Breast epithelium (tissue), 4 donors: ENCODE measurements around the gene RBM4. TPM values are rescaled to one million over a fixed set of nuclear protein-coding genes. Genes with fewer than 3 reads are reported as not detected.
A peak's percentile ranks its signal among the peaks of the same experiment; 100 is the strongest.
"Not testable (repeated sequence)": the region's sequence is repeated elsewhere in the genome, so short reads cannot be mapped to it uniquely, and the experiment has no call there.

Source experiments
- DNase-seq, 2 donors: peaks; one replicate each; pipeline ENCODE4 v3.0.0-alpha.2; 2019; ENCODE audit warnings: low spot score in 2 of 2
- H3K27ac ChIP-seq, 2 donors: fragments of 200-600 bp; sonication (generic) in 1 of 2; one replicate each; pipeline ENCODE4 v1.5.1; 2016 to 2019; ENCODE audit warnings: mild to moderate bottlenecking in 1 of 2
- H3K27me3 ChIP-seq, 2 donors: fragments of 200-600 bp; sonication (generic) in 1 of 2; one replicate each; pipeline versions ENCODE4 v1.5.1 to v1.6.0; 2017 to 2019; ENCODE audit warnings: control low read depth in 1 of 2, mild to moderate bottlenecking in 1 of 2
- H3K36me3 ChIP-seq: fragments of 200-600 bp; one replicate; pipeline ENCODE4 v1.5.1; 2019
- H3K4me1 ChIP-seq, 2 donors: fragments of 200-600 bp; sonication (generic); one replicate each; pipeline ENCODE4 v1.5.1; 2016 to 2019; ENCODE audit warnings: control low read depth in 1 of 2
- H3K4me3 ChIP-seq, 3 donors: fragments of 200-600 bp; sonication (generic); 1 replicate in 2 of 3; 2 replicates in 1 of 3; pipeline ENCODE4 v1.5.1; 2016 to 2019; ENCODE audit warnings: mild to moderate bottlenecking in 3 of 3, moderate library complexity in 2 of 3
- H3K9me3 ChIP-seq, 2 donors: fragments of 200-600 bp; sonication (generic) in 1 of 2; one replicate each; pipeline ENCODE4 v1.5.1; 2016 to 2019; ENCODE audit warnings: control low read depth in 1 of 2
- POLR2A ChIP-seq: fragments of 450-650 bp; IDR thresholded peaks from one replicate; pipeline ENCODE4 v1.6.1; 2016; ENCODE audit warnings: antibody characterized with exemption, mild to moderate bottlenecking, moderate library complexity
- POLR2AphosphoS5 ChIP-seq, 3 donors: sonication (generic); formaldehyde crosslinking; IDR thresholded peaks; one replicate each; pipeline ENCODE4 v1.6.1; 2017; ENCODE audit warnings: antibody characterized with exemption in 3 of 3
- intact Hi-C: fragments of 100-400 bp; cut with DNase I; formaldehyde crosslinking; loops from one replicate; pipeline ENCODE4 v1.15.1; 2023; ENCODE audit warnings: low total_unique reads
- total RNA-seq, 3 donors: library from RNA; depleted of rRNA; stranded (reverse); fragments of >200 nt; gene quantifications; one replicate each; pipeline ENCODE4 v1.1.0, GENCODE V29; 2016
- TF ChIP-seq, protein P1 (sequence below), 3 donors: fragments of 450-650 bp; IDR thresholded peaks; one replicate each; pipeline ENCODE4 v1.5.1; 2016 to 2017; ENCODE audit warnings: antibody characterized with exemption in 3 of 3, mild to moderate bottlenecking in 3 of 3, moderate library complexity in 3 of 3

Gene RBM4
- total RNA-seq, 3 donors from 2014 or later = 73.9 to 98.3 (median 81.0) TPM

- no peak overlapping the region for H3K4me3 ChIP-seq
- H3K27ac ChIP-seq = no peak overlapping the region
- intact Hi-C loops = no loop called here
- H3K27me3 ChIP-seq = no peaks in the 10 kb centered on the region
- H3K9me3 ChIP-seq = no peaks in the 10 kb centered on the region
- TF ChIP-seq POLR2AphosphoS5 (IDR thresholded peaks at IDR 0.05) (no peak), POLR2A (no peak)
- H3K4me1 ChIP-seq = peaks cover 0 to 5% of the 10 kb centered on the region in 2 donors
- DNase-seq = no peak
- no peaks in the 10 kb centered on the region for H3K36me3 ChIP-seq
These were observed 5.6 kb upstream of the RBM4 start for GRCh38 chr11:66632952-66633351.

DNA sequence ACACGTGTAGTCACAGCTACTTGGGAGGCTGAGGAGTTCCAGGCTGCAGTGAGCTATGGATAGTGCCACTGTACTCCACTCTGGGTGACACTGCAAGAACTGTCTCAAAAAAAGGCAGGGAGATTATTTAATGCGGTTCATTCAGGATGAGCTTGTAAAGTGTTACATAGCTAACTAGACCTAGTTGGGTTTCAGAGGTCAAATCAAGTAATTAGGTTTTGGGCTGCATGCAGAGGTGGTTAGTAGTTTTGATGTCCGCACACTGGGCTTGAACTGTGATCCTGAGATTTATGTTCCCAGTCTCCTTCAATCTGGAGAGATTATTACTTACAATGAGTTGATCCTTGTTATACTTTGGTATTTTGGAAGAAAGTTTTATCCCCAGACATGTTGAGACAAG lies 2.1 kb upstream of the RBM4 start:
- TF ChIP-seq POLR2AphosphoS5 (IDR thresholded peaks at IDR 0.05) = no peak
- TF ChIP-seq, protein P1, sequence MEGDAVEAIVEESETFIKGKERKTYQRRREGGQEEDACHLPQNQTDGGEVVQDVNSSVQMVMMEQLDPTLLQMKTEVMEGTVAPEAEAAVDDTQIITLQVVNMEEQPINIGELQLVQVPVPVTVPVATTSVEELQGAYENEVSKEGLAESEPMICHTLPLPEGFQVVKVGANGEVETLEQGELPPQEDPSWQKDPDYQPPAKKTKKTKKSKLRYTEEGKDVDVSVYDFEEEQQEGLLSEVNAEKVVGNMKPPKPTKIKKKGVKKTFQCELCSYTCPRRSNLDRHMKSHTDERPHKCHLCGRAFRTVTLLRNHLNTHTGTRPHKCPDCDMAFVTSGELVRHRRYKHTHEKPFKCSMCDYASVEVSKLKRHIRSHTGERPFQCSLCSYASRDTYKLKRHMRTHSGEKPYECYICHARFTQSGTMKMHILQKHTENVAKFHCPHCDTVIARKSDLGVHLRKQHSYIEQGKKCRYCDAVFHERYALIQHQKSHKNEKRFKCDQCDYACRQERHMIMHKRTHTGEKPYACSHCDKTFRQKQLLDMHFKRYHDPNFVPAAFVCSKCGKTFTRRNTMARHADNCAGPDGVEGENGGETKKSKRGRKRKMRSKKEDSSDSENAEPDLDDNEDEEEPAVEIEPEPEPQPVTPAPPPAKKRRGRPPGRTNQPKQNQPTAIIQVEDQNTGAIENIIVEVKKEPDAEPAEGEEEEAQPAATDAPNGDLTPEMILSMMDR (IDR thresholded peaks at IDR 0.05) = no peak
- no peak for TF ChIP-seq POLR2A
- H3K4me3 ChIP-seq = no peak overlapping the region
- no peak overlapping the region for H3K27ac ChIP-seq
- H3K4me1 ChIP-seq = peaks cover 0 to 27% of the 10 kb centered on the region in 2 donors
- no peaks in the 10 kb centered on the region for H3K9me3 ChIP-seq
- intact Hi-C loops = no loop called here
- DNase-seq = no peak
- no peaks in the 10 kb centered on the region for H3K27me3 ChIP-seq
- no peaks in the 10 kb centered on the region for H3K36me3 ChIP-seq

- H3K36me3 ChIP-seq = no peaks in the 10 kb centered on the region
- TF ChIP-seq POLR2AphosphoS5 (IDR thresholded peaks at IDR 0.05) = no peak
- TF ChIP-seq, protein P1 (IDR thresholded peaks at IDR 0.05) = peak in 1 of 3 donors; percentile 17
- TF ChIP-seq POLR2A = no peak
- intact Hi-C loops = no loop called here
- peak overlapping the region; percentile 80 to 95 for H3K27ac ChIP-seq
- DNase-seq = no peak
- no peaks in the 10 kb centered on the region for H3K9me3 ChIP-seq
- H3K4me1 ChIP-seq = peaks cover 0 to 39% of the 10 kb centered on the region in 2 donors
- H3K4me3 ChIP-seq = peak overlapping the region; percentile 74 to 91 (median 78)
- no peaks in the 10 kb centered on the region for H3K27me3 ChIP-seq
These were observed 836 bp upstream of the RBM4 start for GRCh38 chr11:66637557-66638176.

DNA sequence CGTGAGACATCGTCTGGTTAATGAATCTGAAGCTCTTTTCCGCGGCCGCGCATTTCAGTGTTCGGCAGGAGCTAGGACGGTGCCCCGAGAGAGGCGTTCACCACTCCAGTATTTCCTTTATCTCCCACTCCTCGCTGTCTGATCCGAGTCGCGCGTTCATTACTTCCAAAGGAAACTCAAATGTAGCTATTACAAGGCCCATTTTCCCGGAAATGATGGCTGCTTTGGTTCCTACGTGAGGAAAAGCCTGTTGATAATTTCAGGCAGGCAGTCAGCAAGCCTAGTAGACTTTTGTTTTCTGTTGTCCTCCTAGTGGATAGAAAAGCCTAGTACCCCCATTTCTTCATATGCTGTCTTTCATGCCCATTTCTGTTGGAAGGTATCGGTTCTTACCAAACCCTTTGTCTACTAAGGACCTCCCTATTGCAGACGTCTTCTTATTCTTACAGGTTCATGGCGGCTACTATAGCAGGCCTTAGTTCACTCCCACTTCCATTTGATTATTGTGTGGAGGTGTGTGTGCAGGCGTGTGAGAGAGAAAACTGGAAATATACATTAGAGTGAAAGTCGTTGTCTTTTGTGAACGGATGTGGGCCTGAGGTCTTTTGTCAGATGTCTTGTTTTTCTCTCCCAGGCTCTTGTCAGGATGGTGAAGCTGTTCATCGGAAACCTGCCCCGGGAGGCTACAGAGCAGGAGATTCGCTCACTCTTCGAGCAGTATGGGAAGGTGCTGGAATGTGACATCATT lies 737 bp downstream of the RBM4 start:
- TF ChIP-seq POLR2A = no peak
- TF ChIP-seq POLR2AphosphoS5 (IDR thresholded peaks at IDR 0.05) = no peak
- H3K36me3 ChIP-seq = no peaks in the 10 kb centered on the region
- intact Hi-C loops = no loop called here
- H3K27me3 ChIP-seq = no peaks in the 10 kb centered on the region
- H3K4me3 ChIP-seq = peak overlapping the region; percentile 74 to 91 (median 78)
- no peak for DNase-seq
- H3K27ac ChIP-seq = peak overlapping the region; percentile 95
- H3K4me1 ChIP-seq = peaks cover 4 to 55% of the 10 kb centered on the region in 2 donors
- no peaks in the 10 kb centered on the region for H3K9me3 ChIP-seq

DNA sequence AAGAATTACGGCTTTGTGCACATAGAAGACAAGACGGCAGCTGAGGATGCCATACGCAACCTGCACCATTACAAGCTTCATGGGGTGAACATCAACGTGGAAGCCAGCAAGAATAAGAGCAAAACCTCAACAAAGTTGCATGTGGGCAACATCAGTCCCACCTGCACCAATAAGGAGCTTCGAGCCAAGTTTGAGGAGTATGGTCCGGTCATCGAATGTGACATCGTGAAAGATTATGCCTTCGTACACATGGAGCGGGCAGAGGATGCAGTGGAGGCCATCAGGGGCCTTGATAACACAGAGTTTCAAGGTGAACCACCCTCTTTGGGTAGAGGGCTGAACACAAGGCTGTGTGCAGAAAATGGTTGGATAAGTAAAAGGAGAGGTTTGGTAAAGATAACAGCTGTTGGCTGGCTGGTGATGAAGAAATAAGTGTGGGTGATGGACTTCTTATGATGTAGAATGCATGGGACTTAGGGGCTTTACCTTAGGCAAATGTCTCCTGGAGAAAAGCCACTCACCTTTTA lies 1.4 kb downstream of the RBM4 start:
- H3K27ac ChIP-seq = peak overlapping the region; percentile 95
- peak overlapping the region; percentile 74 to 91 (median 78) for H3K4me3 ChIP-seq
- not testable (repeated sequence) for H3K36me3 ChIP-seq, H3K9me3 ChIP-seq, H3K27me3 ChIP-seq, DNase-seq
- peaks cover 4 to 61% of the 10 kb centered on the region in 2 donors for H3K4me1 ChIP-seq
- peak in 1 of 3 donors; percentile 19 for TF ChIP-seq POLR2AphosphoS5 (IDR thresholded peaks at IDR 0.05)
- intact Hi-C loops = loop anchor here (10.0 kb wide), 1 partner anchor 355 kb away; the partner anchor contains the start of gene YIF1A

DNA sequence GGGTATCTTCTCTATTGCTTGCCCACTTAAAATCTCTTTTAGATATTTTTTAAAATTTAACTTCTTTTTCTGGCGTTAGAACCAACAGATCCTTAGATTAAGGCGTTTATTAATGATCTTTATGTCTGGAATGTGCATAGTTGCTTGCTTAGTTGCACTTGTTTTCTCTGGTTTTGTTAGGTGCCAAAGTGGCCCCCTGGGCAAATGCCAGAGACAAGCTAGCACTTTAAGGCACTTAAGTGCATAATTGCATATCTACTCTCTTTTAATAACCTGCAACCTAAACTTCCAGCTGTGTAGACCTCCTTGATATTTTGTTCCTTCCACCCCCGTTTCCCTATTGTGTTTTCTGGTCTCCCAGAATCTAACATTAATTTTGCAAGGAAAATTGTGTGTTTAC lies 3.3 kb downstream of the RBM4 start:
- DNase-seq = no peak
- Histone ChIP-seq H3K27ac (no peak overlapping the region), H3K4me3 (peak overlapping the region; percentile 1 to 91 (median 78))

More for the DNA sequence above, 3.3 kb downstream of the RBM4 start:
- Histone ChIP-seq H3K27me3 (no peaks in the 10 kb centered on the region), H3K9me3 (no peaks in the 10 kb centered on the region), H3K4me1 (peaks cover 7 to 64% of the 10 kb centered on the region in 2 donors), H3K36me3 (no peaks in the 10 kb centered on the region)
- intact Hi-C loops = loop anchor here (10.0 kb wide), 1 partner anchor 357 kb away; the partner anchor contains the start of gene YIF1A
- TF ChIP-seq POLR2A = no peak
- TF ChIP-seq, protein P1 (IDR thresholded peaks at IDR 0.05) = no peak
- TF ChIP-seq POLR2AphosphoS5 (IDR thresholded peaks at IDR 0.05) = no peak
